ENCODE data around the gene AGBL2.

- no peak for TF ChIP-seq CTCF (IDR thresholded peaks at IDR 0.05 in 4 of 5, conservative IDR thresholded peaks at IDR 0.05 in 1 of 5)
- TF ChIP-seq POLR2A (IDR thresholded peaks at IDR 0.05): no peak
Measured at GRCh38 chr11:47726118-47726442, 10.9 kb upstream of the AGBL2 start.
